Measurements from ENCODE around the gene MGST2.
A peak's percentile ranks its signal among the peaks of the same experiment; 100 is the strongest.
"Not testable (repeated sequence)": the region's sequence is repeated elsewhere in the genome, so short reads cannot be mapped to it uniquely, and the experiment has no call there.

The MGST2 gene

DNA sequence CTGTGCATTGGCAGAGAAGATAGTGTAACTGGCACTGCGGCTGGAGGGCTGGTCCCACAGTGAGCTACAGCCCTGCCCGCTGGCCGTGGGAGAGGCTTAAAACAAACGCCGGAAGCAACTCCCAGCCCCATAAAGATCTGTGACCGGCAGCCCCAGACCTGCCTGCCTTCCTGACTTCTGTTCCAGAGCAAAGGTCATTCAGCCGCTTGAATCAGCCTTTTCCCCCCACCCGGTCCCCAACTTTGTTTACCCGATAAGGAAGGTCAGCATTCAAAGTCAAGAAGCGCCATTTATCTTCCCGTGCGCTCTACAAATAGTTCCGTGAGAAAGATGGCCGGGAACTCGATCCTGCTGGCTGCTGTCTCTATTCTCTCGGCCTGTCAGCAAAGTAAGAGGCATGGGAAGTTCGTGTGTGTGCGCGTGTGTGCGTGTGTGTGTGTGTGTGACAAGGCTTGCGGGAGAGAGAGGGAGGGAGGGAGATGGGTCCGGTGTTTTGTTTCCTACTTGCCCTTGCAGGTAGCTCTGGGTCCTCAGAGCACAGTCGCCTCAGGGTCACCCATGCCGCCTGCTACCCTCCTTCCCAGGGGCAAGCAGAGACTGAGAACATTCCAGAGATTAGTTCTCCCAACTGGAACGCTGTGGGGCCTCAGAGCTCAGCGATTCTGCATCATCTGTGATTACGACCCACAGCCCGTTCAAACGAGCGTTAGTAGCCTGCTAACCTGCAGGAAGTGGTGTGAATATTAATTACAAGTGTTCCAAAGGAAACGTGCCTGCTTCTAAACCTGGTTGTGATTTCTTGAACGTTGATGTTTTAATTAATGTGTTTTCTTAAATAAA, at the start of gene MGST2:
Gene MGST2 (plus strand): TSS at position 130 of the 840 bp plus-strand sequence. CDS start 201 bp downstream, at position 331.
- peak; percentile 54 for DNase-seq

DNA sequence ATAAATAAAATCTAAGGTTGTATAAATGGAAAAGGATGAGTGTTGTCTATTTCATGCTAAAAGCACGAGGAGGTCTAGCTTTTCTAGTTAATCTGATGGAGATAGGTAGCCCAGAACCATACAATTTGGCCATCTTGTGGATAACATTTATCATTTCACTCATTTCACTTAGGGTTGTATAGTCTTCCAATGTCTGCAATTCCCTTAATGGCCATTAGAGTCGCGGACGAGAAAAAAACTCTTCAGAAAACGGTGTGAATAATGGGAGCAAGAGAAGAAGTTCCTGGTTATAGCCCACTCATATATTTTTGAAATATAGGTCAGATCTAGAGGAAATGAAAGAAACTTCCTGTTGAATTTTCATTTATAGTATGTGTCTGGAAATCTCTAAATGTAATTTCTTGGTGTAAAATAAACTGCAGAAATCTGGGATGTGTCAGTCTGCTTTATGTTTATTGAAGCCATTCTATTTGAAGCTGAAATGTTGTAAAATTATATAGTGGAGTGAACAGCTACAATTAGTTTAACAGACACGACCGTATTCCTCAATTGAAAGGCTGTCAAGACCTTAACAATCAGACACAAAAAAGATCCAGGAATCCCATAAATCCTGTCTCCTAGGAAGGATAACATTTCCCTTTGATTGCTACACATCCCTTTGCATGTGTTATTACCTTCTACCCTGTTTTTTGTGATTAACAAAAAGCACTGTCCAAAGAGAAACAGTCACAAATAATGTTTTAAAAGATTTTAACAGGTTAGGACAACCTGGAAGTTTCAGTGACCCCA, 47.7 kb upstream of the MGST2 start:
- DNase-seq, result no peak

DNA sequence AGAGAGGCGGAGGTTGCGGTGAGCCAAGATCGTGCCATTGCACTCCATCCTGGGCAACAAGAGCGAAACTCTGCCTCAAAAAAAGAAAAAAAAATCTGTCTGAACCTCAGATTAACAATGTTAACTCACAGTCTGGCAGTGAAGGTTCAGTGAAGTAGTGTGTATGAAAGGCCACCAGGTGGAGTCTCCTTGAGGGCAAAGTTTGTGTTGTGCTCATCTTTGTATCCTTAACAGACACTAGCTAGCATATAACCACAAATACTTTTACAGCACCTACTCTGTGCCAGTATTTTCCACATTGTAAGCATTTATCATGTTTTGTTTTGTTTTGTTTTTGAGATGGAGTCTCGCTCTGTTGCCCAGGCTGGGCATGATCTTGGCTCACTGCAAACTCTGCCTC, 46.0 kb upstream of the MGST2 start:
- DNase-seq, result peak; percentile 19

DNA sequence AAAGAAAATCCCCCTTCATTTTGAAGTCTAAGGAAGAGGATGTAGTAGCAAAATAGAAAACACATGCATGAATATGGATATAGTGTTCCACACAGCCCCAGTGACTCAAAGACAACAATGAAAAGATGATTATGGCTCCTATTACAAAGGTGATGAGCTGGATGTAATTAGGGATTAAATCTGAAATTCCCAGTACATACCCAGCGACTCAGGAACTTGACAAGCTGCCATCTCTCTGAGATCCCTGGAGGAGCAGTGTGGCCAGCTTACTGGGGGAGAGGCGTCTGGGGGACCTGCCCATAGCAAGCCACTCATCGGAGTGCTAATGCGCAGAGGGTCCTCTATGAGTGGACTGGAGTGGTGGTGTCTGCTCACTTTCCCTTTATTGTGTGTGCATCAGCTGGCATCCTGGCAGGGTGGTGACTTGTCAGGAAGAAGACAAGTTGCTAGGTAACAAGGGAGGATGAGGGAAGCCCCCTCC, 42.7 kb upstream of the MGST2 start:
- DNase-seq, result no peak

DNA sequence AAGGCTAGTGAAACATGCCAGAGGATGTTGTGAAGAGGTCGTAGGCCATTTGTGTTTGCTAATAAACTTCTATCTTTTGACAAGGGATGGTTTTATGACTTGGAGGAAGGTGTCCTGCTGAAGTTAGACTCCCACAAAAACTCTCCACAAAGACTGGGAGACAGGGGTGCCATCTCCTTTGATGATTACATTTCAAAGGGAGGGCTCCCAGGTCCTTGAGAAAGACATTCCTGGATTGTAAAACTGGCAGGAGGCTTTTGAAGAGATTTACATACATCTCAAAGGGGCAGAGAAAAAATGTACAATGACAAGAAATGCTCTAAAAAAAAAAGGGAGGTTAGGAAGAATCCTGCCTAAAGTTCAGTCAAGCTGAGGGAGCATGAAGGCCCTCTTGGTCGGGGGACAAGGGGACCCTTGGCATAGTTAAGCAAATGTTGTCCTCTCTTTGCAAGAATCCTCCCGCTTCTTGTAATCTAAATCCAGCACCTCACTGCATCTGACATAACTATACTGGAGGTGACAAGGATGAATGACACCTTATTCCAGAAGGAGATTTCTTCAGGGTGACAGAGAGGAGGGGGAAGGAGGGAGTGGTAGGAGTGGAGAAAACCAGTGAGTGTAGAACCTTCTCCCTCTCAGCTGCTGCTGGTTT, 41.1 kb upstream of the MGST2 start:
- DNase-seq, result no peak

DNA sequence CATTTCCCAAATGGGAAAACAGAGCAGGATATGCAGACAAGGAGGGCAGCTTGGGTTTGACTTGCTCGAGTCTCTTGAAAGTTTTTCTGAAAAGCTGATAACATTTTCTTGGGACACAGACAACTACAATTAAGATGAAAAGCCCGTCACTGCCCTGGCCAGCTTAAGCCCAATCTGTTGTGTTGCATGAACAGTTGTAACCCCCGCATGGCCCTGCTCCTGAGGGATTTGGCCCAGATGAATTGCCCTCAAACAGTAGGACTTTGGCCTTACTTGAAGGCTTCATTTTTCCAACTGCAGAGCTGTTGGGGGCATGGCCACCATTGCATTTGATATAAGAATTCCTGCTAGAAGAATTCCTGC, 40.5 kb upstream of the MGST2 start:
- no peak for DNase-seq

DNA sequence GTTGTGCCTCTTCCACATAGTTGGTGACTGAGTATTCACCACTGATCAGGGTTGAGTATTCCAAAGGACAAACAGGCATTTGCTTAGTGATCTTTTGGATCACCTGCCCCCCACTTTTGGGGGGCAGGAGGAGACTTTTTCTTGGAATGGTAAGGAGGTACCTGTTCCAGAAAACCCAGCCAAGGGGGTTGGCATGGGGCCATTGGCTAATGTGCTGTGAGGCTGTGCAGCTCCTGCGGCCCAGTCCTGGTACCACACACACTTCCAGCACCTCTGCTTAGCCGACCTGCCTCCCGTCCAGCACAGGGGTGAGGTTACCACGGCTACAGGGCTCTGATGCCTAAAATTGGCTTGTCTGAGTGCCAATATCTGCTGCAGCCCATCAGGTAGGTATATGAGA, 40.1 kb upstream of the MGST2 start:
- DNase-seq, result no peak

DNA sequence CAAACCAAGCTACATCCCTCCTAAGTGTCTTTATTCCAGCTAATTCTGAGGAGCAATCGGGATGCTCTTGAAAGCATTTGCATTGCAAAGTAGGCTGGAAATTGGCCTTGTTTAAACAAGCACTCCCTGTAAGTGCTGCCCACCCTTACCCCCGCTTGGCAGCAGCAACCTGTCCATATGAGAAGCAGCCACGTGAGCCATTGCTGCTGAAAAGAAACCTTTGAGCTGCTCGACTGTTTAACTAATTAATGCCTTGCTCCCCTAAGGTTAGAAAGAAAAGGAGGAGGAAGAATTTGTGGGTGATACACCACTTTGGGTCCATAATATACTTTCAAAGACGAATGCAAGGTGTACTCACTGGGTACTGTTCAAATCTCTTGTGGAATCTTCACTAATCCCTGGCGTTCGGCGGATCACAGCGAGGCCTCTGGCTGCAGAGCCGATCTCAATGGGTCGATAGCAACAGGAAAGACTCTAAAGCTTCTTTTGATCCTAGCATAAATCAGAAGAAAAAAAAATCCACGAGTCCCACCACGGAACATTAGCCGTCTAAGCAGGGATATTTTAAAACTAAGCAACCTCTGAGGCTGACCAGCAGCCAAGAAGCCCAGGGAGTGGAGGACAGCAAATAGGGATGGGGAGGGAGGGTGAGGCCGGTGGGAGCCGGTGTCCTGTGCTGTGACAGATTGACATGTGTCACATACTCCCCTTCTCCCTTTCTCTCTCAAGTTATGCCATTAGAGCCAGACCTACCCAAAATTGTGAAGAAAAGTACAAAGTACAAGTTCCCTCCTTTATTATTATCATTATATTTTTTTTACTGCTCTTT, 37.2 kb upstream of the MGST2 start:
- DNase-seq, result no peak

DNA sequence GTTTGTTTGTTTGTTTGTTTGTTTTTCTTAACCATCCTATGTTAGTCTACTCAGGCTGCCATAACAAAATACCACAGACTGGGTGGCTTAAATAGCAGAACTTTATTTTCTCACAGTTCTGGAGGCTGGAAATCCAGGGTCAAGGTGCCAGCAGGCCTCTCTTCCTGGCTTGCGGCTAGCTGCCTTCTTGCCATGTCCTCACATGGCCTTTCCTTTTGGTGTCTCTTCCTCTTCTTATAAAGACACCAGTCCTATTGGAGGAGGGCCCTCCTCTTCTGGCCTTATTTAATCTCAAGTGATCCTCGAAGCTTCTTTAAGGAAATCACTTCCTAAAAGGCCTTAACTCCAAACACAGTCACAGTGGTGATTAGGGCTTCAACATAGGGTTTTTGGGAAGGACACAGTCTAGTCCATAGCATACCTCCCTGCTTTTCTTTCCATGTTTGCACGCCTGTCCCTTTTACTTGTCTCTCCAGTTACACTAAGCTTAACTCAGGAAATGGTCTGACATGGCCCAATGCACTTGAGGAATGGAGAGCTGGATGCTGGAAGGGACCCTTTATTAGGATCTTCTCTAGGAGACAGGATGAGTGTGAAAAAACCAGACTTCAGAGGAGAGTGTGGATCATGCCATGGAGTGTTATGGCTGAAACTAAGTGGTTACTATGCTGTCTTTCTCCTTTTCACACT, 36.0 kb upstream of the MGST2 start:
- DNase-seq, result no peak

DNA sequence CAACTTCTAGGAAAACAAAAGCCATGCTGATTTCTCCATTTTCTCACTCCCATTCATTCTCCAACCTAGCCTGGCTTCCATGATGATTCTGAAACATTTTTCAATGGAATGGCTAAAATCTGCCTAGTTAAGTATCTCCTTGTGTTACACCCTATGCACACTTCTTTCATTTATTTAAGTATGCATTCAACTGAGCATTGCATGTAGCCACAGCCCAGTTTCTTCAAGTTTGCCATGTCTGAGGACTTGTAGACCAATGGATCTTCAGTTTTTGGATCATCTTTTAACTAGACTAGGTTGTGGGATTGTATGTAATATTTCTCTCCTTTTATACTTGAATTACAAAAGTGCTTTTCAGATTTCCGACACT, 35.5 kb upstream of the MGST2 start:
- DNase-seq, result no peak

DNA sequence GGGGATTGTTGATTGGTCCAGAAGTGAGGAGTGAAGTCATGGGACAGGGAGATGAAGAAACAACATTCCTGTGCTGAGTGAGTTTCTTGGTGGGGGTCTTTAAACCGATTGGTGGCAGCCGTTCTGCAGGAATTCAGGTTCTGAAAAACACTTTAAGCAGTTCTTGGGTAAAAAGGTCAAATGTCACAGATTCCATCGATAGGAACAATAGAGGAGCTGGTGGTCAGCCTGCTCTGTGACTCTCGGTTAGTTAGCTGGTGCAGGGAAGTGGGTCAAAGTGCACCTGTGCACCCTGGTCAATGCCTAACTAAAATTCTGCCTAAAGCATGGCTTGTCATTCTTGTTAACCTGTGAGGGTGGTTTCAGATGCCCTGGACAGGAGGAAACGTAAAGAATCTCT, 34.6 kb upstream of the MGST2 start:
- DNase-seq, result no peak

DNA sequence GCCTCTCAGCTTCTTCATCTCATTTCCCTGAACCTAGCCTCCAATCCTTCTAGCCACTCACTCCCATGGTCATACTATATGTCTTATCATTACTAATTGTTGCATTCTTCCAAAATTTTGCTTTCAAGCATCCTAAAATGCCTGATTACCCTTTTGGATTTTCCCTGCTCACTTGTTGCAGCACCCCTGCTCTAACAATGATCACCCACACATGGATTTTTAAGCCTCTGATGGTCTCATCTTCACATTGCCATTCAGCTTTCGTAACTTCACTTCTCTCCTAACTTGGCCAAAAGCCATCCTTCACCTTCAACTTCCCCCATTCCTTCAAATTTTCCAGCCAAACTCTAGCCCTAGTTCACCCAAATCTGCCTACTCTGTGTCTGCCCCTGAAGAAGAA, 33.8 kb upstream of the MGST2 start:
- DNase-seq, result no peak

DNA sequence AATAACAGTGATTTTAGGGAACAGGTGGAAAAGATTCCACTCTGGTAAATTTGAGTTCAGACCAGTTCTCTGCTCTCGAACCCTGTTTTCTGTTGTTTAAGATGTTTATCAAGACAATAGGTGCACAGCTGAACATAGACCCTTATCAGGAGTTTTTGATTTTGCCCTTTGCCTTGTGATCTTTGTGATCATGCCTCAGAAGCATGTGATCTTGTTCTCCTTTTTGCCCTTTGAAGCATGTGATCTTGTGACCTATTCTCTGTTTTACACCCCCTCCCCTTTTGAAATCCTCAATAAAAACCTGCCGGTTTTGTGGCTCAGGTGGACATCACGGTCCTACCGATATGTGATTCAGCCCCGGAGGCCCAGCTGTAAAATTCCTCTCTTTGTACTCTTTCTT, 32.9 kb upstream of the MGST2 start:
- DNase-seq, result not testable (repeated sequence)

DNA sequence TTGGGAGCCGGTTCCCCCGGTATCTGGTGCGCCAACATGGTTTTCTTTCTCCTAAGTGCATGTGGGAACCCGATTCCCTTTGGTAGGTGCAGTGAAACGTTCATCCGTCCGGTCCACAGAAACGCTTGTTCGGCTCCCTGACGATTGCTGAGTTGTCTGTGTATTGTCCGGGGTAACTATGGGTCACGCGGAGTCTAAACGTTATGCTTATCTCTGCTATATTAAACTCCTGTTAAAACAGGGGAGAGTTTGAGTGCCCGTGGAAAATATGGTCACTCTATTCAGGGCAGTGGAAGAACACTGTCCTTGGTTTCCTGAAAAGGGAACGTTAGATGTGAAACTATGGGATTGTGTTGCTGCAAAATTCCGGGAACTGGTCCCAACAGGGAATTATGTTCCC, 32.4 kb upstream of the MGST2 start:
- DNase-seq, result no peak

DNA sequence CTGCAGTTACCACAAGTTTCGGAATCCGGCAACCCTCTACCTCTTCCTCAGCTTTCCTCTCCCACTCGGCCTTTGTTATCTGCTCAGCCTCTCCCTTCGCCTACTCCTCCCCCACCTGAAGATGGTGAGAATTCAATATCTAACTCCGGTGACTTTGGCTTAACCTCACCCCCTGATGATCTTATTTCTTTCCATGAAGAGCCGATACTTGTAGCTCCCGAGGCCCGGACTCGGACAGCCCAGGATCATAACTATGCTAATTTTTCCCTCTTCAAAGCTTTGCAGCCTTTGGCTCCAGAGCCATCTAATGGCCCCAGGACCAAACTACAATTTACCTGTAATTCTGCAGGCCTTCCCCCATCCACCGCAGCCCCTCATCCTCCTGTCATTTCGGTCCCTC, 32.0 kb upstream of the MGST2 start:
- DNase-seq, result no peak

DNA sequence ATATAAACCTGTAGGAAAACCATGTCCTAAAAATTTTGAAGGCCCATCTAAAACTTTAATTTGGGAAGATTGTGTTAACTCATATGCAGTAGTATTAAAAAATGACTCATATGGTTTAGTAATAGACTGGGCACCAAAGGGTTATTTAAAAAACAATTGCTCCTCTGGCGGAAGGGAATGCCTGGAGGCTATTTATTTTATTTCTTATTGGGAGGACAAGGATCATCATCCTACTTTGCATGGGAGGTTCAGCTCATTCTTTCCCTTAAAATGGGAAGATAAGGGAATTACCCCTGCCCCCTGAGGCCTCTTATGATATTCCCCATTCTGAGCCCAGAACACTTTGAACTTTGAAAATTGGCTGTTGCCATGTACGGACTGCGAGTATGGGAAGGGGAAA, 29.7 kb upstream of the MGST2 start:
- DNase-seq, result no peak

DNA sequence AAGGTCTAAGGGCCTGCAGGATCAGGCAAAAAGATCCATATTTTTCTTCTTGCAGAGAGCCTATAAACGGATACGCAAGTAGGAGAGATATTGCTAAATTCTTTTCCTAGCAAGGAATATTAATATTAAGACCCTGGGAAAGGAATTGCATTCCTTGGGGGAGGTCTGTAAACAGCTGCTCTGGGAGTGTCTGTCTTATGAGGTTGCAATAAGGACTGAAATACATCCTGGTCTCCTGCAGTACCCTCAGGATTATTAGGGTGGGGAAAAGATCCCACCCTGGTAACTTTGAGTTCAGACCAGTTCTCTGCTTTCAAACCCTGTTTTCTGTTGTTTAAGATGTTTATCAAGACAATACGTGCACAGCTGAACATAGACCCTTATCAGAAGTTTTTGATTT, 27.3 kb upstream of the MGST2 start:
- not testable (repeated sequence) for DNase-seq

DNA sequence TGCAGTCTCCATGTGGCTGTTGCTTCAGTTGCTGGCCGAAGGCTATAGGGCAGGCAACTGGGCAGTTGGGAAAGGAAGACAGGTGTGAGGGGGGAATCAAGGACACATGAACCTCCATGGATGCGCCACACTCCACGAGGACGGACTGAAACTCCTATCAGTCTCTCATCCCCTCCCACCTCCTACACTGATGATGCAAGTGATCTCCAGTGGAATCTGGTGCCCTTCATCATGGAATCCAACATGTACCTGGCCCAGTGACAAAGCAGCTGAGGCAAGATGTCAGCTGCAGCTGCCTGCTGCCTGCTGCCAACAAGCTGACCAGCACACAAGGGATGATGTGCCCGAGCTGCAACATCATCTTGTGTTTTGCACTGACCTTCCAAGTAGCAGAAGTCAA, 26.0 kb upstream of the MGST2 start:
- DNase-seq, result no peak

DNA sequence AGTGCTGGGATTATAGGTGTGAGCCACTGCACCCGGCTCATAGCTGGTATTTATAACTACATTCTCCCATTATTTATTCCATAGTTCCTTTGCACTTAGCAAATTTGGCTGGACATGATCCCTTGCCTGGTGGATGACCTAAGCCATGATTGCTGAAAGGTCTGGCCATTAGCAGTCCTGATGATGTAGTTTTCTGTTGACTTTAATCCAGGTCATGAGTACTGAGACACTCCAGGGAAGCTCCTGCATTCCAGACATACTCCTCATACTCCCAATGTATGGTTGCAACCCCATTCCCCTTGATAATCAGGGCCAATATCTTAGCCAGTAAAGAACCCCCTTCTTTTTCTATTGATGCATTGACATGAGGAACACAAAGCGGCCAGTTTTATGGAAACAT, 24.4 kb upstream of the MGST2 start:
- no peak for DNase-seq

DNA sequence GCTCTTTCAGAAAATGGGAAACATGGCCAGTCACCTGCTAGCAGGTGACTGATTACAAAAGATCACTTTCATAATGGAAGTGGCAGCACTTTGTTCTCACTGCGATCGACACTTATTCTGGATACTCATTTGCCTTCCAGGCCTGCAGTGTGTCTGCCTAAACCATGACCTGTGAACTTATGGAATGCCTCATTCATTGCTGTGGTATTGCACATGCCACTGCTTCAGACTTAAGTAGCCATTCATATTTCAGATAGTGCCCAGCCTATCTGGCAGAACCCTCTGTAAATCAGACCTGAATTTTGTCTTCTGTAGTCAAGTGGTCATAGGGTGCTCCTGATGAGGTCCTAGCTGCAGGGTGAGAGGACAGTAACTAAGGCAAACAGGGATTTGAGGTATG, 23.3 kb upstream of the MGST2 start:
- DNase-seq, result no peak

DNA sequence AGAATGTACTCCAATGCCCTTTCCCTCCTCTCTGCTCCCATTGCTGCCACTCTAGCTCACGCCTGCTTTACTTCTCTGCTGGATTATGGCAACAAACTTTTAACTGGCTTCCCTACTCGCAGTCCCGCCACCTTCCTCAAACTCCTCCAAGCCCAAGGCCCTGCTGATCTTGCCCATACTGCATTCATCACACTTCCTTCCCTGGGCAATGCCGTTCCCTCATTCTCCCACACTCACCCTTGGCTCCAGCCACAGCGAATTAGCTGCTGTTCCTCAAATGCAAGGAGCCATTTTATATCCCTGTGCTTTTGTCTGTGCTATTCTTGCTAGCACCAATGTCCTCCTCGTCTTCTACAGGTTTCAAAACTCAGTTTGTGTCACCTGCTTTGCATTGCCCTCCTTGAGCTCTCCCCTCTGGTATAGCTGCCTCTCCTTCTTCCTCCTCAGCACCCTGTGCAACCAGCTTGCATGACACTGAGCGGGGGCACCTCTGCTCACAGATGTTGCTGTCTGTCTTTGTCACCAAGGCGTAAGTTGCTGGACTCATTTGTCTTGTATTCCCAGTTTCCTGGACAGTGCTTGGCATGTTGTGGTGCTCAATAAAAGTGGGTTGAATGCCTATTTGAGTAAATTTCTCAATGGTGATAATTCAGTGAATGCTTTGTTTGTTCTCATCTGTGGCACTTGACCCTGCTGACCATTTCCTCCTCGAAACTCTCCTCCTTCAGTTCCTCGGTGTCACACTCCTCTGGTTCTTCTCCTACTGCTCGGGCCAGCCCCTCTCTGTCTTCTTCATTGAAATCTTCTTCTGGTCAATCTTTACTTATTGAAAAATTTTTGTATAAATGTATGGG, 22.4 kb upstream of the MGST2 start:
- DNase-seq, result no peak
